22Rv1 (cell line): ENCODE results near the gene PRDM11.

Source experiments
- H3K27ac ChIP-seq: fragments of 450-650 bp; 2 replicates; pipeline ENCODE4 v1.5.1; 2017
- ZFX ChIP-seq: fragments of 450-650 bp; IDR thresholded peaks from 2 replicates; pipeline ENCODE4 v1.6.1; 2017; ENCODE audit warnings: antibody characterized with exemption, borderline replicate concordance
- TF ChIP-seq, protein P1 (sequence below): fragments of 450-650 bp; IDR thresholded peaks from 2 replicates; pipeline ENCODE4 v1.5.1; 2017; ENCODE audit warnings: mild to moderate bottlenecking

PRDM11 gene

GRCh38 chr11:45179686-45180178 lies 33.3 kb downstream of the PRDM11 start:
- no peak for TF ChIP-seq ZFX
- TF ChIP-seq, protein P1, sequence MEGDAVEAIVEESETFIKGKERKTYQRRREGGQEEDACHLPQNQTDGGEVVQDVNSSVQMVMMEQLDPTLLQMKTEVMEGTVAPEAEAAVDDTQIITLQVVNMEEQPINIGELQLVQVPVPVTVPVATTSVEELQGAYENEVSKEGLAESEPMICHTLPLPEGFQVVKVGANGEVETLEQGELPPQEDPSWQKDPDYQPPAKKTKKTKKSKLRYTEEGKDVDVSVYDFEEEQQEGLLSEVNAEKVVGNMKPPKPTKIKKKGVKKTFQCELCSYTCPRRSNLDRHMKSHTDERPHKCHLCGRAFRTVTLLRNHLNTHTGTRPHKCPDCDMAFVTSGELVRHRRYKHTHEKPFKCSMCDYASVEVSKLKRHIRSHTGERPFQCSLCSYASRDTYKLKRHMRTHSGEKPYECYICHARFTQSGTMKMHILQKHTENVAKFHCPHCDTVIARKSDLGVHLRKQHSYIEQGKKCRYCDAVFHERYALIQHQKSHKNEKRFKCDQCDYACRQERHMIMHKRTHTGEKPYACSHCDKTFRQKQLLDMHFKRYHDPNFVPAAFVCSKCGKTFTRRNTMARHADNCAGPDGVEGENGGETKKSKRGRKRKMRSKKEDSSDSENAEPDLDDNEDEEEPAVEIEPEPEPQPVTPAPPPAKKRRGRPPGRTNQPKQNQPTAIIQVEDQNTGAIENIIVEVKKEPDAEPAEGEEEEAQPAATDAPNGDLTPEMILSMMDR = no peak
- H3K27ac ChIP-seq = no peak overlapping the region

DNA sequence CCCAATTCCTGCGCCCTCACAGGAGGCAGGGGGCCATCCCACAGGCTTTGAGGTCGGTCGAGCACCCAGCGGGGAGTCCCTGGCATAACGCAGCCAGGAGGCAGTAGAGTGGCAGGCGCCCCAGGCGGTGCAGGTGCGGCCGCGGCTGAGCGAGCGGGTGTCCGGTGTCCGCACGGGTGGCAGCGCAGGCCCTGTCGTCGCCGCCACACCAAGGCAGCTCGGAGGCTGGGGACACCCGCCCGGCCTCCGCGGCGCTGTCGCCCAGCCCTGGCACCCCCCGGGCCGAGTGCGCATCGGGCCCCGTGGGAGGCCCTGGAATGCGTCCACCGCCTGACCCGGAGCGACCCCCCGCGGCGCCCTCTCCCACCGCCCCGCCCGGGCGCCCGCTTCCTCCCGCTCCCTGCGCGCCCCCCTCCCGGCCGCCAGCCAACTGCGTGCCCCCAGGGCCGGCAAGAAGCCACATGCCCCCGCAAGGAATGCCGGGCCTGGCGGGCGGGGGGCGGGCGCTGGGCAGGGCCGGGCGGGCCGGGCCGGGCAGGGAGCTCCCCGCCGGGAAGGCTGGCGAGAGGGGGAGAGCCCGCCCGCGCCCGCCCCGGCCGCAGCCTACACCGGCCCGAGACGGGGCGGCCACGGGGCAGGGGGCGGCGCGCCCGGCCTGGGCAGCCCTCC lies 33.9 kb downstream of the PRDM11 start:
- TF ChIP-seq, protein P1 = peak; percentile 50
- TF ChIP-seq ZFX = no peak
- no peak overlapping the region for H3K27ac ChIP-seq

DNA sequence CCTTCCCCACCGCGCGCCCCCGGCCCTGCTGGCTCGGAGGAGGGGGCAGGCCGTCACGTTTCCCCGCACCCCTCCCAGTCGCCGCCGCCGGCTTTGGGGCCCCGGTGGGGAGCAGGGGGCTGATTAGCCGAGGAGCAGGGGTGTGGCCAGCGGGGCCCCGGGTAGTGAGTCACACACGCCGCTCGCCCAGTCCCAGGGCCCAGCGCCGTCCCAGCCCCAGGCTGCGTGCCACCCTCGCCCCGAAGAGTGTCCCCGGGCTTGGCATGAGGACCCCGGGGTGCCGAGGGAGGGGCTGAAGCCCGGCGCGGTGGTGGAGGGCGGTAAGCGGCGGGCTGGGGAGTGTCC lies 34.4 kb downstream of the PRDM11 start:
- H3K27ac ChIP-seq = no peak overlapping the region
- no peak for TF ChIP-seq ZFX
- TF ChIP-seq, protein P1 = no peak

DNA sequence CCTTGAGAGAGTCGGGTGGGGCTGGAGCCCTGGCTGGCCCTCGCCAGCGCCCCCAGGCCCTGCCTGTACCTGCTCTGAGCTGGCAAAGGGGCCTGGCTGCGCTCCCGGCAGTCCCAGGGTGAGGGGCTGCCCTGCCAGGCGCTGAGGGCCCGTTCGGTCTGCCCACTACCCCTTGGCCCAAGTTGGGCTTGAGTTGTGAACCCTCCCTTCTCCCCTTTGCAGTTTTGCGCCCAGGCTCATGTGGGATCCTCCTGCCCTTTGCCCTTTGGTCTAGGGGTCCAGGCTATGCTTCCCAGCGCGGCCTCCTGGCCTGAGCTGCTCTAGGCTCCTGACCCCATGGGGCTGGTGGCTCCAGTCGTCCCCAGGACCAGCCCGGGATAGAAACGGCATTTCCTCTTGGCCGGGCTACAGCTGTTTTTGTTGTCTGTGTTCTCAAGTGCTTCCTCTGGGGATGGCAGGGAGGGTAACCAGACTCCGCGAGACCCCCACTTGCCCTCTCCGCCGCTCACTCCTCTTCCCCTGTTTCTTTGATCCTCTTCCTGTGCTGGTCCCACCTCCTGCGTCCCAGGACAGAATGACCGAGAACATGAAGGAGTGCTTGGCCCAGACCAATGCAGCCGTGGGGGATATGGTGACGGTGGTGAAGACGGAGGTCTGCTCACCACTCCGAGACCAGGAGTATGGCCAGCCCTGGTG lies 34.9 kb downstream of the PRDM11 start:
- TF ChIP-seq, protein P1 = no peak
- no peak for TF ChIP-seq ZFX
- H3K27ac ChIP-seq = no peak overlapping the region

GRCh38 chr11:45181889-45182550 lies 35.6 kb downstream of the PRDM11 start:
- H3K27ac ChIP-seq = no peak overlapping the region

DNA sequence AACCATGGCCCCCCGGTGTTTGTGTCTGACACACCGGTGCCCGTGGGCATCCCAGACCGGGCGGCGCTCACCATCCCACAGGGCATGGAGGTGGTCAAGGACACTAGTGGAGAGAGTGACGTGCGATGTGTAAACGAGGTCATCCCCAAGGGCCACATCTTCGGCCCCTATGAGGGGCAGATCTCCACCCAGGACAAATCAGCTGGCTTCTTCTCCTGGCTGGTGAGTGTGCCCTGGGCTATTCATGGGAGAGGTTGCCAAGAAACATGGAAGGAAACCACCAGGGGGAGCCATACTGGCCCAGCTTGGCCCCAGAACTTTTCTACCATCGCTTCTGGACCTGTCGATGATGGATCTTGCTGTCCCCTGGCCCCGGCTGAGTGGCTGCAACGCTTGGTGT lies 36.5 kb downstream of the PRDM11 start:
- TF ChIP-seq ZFX = no peak
- TF ChIP-seq, protein P1 = peak; percentile 77
- H3K27ac ChIP-seq = no peak overlapping the region

More at GRCh38 chr11:45181889-45182550, 35.6 kb downstream of the PRDM11 start:
- TF ChIP-seq, protein P1 = no peak
- no peak for TF ChIP-seq ZFX

DNA sequence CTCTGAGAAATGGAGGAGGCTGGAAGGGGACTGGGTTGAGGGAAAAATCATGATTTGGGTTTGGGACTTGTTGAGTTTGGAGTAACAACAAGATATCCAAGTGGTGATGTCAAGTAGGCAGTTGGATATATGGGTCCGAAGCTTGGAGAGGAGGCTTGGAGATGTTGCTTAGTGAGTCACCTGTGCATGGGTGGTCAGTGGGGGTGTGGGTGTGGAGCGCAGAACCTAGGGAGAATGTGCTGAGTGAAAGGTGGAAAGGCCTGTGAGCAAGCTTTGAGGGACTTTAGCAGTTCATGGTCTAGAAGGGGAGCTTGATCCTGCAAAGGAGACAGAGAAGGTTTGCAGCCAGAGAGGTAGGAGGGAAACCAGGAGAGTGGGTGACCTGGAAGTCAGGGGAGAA lies 38.2 kb downstream of the PRDM11 start:
- no peak for TF ChIP-seq ZFX
- TF ChIP-seq, protein P1 = no peak
- no peak overlapping the region for H3K27ac ChIP-seq
